ENCODE measurements around the gene CBARP.
"Not testable (repeated sequence)": the region's sequence is repeated elsewhere in the genome, so short reads cannot be mapped to it uniquely, and the experiment has no call there.

CBARP gene

GRCh38 chr19:1213391-1214286 lies 24.2 kb downstream of the CBARP start:
- no peak overlapping the region for H3K27ac ChIP-seq (ENCODE audit: low read depth, low read length)
- no peak overlapping the region for H3K4me3 ChIP-seq (ENCODE audit: insufficient read depth, low read length, poor library complexity, severe bottlenecking)
- no peaks in the 10 kb centered on the region for H3K27me3 ChIP-seq (ENCODE audit: low read length)
- peaks cover 45% of the 10 kb centered on the region for H3K79me2 ChIP-seq (ENCODE audit: insufficient read depth, low read length)
- no peaks in the 10 kb centered on the region for H4K20me1 ChIP-seq (ENCODE audit: low read depth, low read length)
- no peaks in the 10 kb centered on the region for H3K36me3 ChIP-seq (ENCODE audit: low read length)
- TF ChIP-seq CTCF (IDR thresholded peaks at IDR 0.05; ENCODE audit: insufficient read depth, low read length, poor library complexity, severe bottlenecking) (no peak), EZH2phosphoT487 (conservative IDR thresholded peaks at IDR 0.05; ENCODE audit: low read length) (no peak)
- no peaks in the 10 kb centered on the region for H3K9me3 ChIP-seq (ENCODE audit: insufficient read depth, low read length)
- H3K9ac ChIP-seq (ENCODE audit: low read length): no peak overlapping the region
- no peaks in the 10 kb centered on the region for H3K9me2 ChIP-seq (replicated peaks; ENCODE audit: insufficient read depth, low read length)
- no peak overlapping the region for H2AFZ ChIP-seq (ENCODE audit: low read depth, low read length, severe bottlenecking)
- no peak overlapping the region for H3K4me2 ChIP-seq (ENCODE audit: low read depth, low read length, poor library complexity, severe bottlenecking)
- H3F3A ChIP-seq (ENCODE audit: insufficient read depth): no peaks in the 10 kb centered on the region

GRCh38 chr19:1211494-1212234 lies 26.1 kb downstream of the CBARP start:
- TF ChIP-seq EZH2phosphoT487 (conservative IDR thresholded peaks at IDR 0.05; ENCODE audit: low read length) (no peak), CTCF (IDR thresholded peaks at IDR 0.05; ENCODE audit: insufficient read depth, low read length, poor library complexity, severe bottlenecking) (no peak)
- Histone ChIP-seq H3K27ac (ENCODE audit: low read depth, low read length) (no peak overlapping the region), H3K79me2 (ENCODE audit: insufficient read depth, low read length) (peaks cover 65% of the 10 kb centered on the region), H3K9me2 (replicated peaks; ENCODE audit: insufficient read depth, low read length) (no peaks in the 10 kb centered on the region), H2AFZ (ENCODE audit: low read depth, low read length, severe bottlenecking) (no peak overlapping the region), H4K20me1 (ENCODE audit: low read depth, low read length) (no peaks in the 10 kb centered on the region), H3K9ac (ENCODE audit: low read length) (no peak overlapping the region), H3K9me3 (ENCODE audit: insufficient read depth, low read length) (no peaks in the 10 kb centered on the region), H3K27me3 (ENCODE audit: low read length) (no peaks in the 10 kb centered on the region), H3K36me3 (ENCODE audit: low read length) (no peaks in the 10 kb centered on the region), H3F3A (ENCODE audit: insufficient read depth) (peaks cover 5% of the 10 kb centered on the region; the same call in 1 of the 2 replicates), H3K4me2 (ENCODE audit: low read depth, low read length, poor library complexity, severe bottlenecking) (no peak overlapping the region), H3K4me3 (ENCODE audit: insufficient read depth, low read length, poor library complexity, severe bottlenecking) (no peak overlapping the region)

GRCh38 chr19:1210227-1210538 lies 27.6 kb downstream of the CBARP start:
- Histone ChIP-seq H3F3A (ENCODE audit: insufficient read depth) (peaks cover 5% of the 10 kb centered on the region; the same call in 1 of the 2 replicates), H3K4me3 (ENCODE audit: insufficient read depth, low read length, poor library complexity, severe bottlenecking) (no peak overlapping the region), H3K27ac (ENCODE audit: low read depth, low read length) (no peak overlapping the region), H3K9me2 (replicated peaks; ENCODE audit: insufficient read depth, low read length) (no peaks in the 10 kb centered on the region), H3K36me3 (ENCODE audit: low read length) (no peaks in the 10 kb centered on the region), H4K20me1 (ENCODE audit: low read depth, low read length) (no peaks in the 10 kb centered on the region), H3K4me2 (ENCODE audit: low read depth, low read length, poor library complexity, severe bottlenecking) (no peak overlapping the region), H3K79me2 (ENCODE audit: insufficient read depth, low read length) (peaks cover 66% of the 10 kb centered on the region), H3K9me3 (ENCODE audit: insufficient read depth, low read length) (no peaks in the 10 kb centered on the region), H3K27me3 (ENCODE audit: low read length) (no peaks in the 10 kb centered on the region), H2AFZ (ENCODE audit: low read depth, low read length, severe bottlenecking) (no peak overlapping the region), H3K9ac (ENCODE audit: low read length) (no peak overlapping the region)
- TF ChIP-seq EZH2phosphoT487 (conservative IDR thresholded peaks at IDR 0.05; ENCODE audit: low read length) (no peak), CTCF (IDR thresholded peaks at IDR 0.05; ENCODE audit: insufficient read depth, low read length, poor library complexity, severe bottlenecking) (no peak)

- not testable (repeated sequence) for H3K36me3 ChIP-seq (ENCODE audit: low read length); H4K20me1 ChIP-seq (ENCODE audit: low read depth, low read length); H3K9me3 ChIP-seq (ENCODE audit: insufficient read depth, low read length); H2AFZ ChIP-seq (ENCODE audit: low read depth, low read length, severe bottlenecking); H3K4me3 ChIP-seq (ENCODE audit: insufficient read depth, low read length, poor library complexity, severe bottlenecking); H3F3A ChIP-seq (ENCODE audit: insufficient read depth); H3K27me3 ChIP-seq (ENCODE audit: low read length); H3K9ac ChIP-seq (ENCODE audit: low read length); H3K9me2 ChIP-seq (replicated peaks; ENCODE audit: insufficient read depth, low read length); H3K4me2 ChIP-seq (ENCODE audit: low read depth, low read length, poor library complexity, severe bottlenecking); H3K27ac ChIP-seq (ENCODE audit: low read depth, low read length)
- peaks cover 56% of the 10 kb centered on the region for H3K79me2 ChIP-seq (ENCODE audit: insufficient read depth, low read length)
Observed at GRCh38 chr19:1208830-1209229, 29.0 kb downstream of the CBARP start.

Measured in SU-DHL-6 (cell line).